Astrocyte of the hippocampus (primary cell): ENCODE data around the gene DFFB.

Experiments
- DNase-seq: peaks from one replicate; pipeline ENCODE4 v3.0.0; 2011; ENCODE audit warnings: low read depth, low spot score

Gene DFFB

GRCh38 chr1:3872546-3872945, 15.3 kb downstream of the DFFB start:
- no peak for DNase-seq

GRCh38 chr1:3874736-3875135, 17.5 kb downstream of the DFFB start:
- DNase-seq, result no peak

- no peak for DNase-seq
These were observed 19.4 kb downstream of the DFFB start for GRCh38 chr1:3876716-3877115.

- no peak for DNase-seq
These were observed 21.8 kb downstream of the DFFB start for GRCh38 chr1:3879099-3879498.

GRCh38 chr1:3879787-3880428, 22.6 kb downstream of the DFFB start:
- no peak for DNase-seq

GRCh38 chr1:3880429-3881192, 23.3 kb downstream of the DFFB start:
- no peak for DNase-seq

GRCh38 chr1:3881193-3881480, 23.9 kb downstream of the DFFB start:
- no peak for DNase-seq

GRCh38 chr1:3883194-3883925, 26.1 kb downstream of the DFFB start:
- no peak for DNase-seq

GRCh38 chr1:3884966-3885365, 27.7 kb downstream of the DFFB start:
- DNase-seq, result no peak

- no peak for DNase-seq
These were observed 28.3 kb downstream of the DFFB start for GRCh38 chr1:3885611-3886010.

GRCh38 chr1:3886106-3886670, 28.9 kb downstream of the DFFB start:
- DNase-seq, result no peak

- DNase-seq, result no peak
These were observed 29.4 kb downstream of the DFFB start for GRCh38 chr1:3886691-3887090.

- no peak for DNase-seq
These were observed 31.0 kb downstream of the DFFB start for GRCh38 chr1:3888301-3888700.

GRCh38 chr1:3889936-3890335, 32.7 kb downstream of the DFFB start:
- DNase-seq, result no peak

- no peak for DNase-seq
These were observed 33.4 kb downstream of the DFFB start for GRCh38 chr1:3890389-3891328.

GRCh38 chr1:3891329-3891865, 34.1 kb downstream of the DFFB start:
- no peak for DNase-seq

- DNase-seq, result peak; percentile 52
These were observed 35.5 kb downstream of the DFFB start for GRCh38 chr1:3892748-3893147.

- DNase-seq, result no peak
These were observed 35.9 kb downstream of the DFFB start for GRCh38 chr1:3893190-3893589.

GRCh38 chr1:3894626-3895278, 37.5 kb downstream of the DFFB start:
- no peak for DNase-seq

GRCh38 chr1:3895279-3895950, 38.1 kb downstream of the DFFB start:
- peak; percentile 13 for DNase-seq
